GM19043 (cell line): ENCODE measurements around the gene ACOT11.

Source experiments
- ATAC-seq: cut with Tn5 transposase; IDR thresholded peaks from one replicate; pipeline ENCODE4 v1.9.1; 2021; ENCODE audit warnings: low read depth; ENCODE audit not compliant: unreplicated experiment

ACOT11 gene

GRCh38 chr1:54640863-54641836 is 93.1 kb downstream of the ACOT11 start, which contains the start of gene MROH7:
Gene MROH7, plus strand, starts transcription at chr1:54641786. Its CDS starts 11,141 bp downstream, at chr1:54652927.
- no peak for ATAC-seq

- no peak for ATAC-seq
Measured at GRCh38 chr1:54643736-54644135, 95.7 kb downstream of the ACOT11 start.

GRCh38 chr1:54645806-54646676 is 98.0 kb downstream of the ACOT11 start:
- no peak for ATAC-seq

- ATAC-seq, result no peak
Measured at GRCh38 chr1:54649130-54649898, 101.3 kb downstream of the ACOT11 start.

GRCh38 chr1:54649921-54650320 is 101.9 kb downstream of the ACOT11 start:
- no peak for ATAC-seq

GRCh38 chr1:54650417-54650816 is 102.4 kb downstream of the ACOT11 start:
- no peak for ATAC-seq

GRCh38 chr1:54651608-54652007 is 103.6 kb downstream of the ACOT11 start:
- no peak for ATAC-seq

GRCh38 chr1:54652168-54652567 is 104.1 kb downstream of the ACOT11 start:
- ATAC-seq, result no peak

GRCh38 chr1:54653036-54653435 is 105.0 kb downstream of the ACOT11 start:
- no peak for ATAC-seq

GRCh38 chr1:54658164-54658913 is 110.3 kb downstream of the ACOT11 start:
- ATAC-seq, result no peak
